Upper lobe of left lung (tissue), 6 donors: Measurements from ENCODE around the gene PDZK1IP1. TPM values are rescaled to one million over a fixed set of nuclear protein-coding genes. Genes with fewer than 3 reads are reported as not detected.

Experiments
- ATAC-seq, 2 donors: fragments of 200-7000 bp; cut with Tn5 transposase; one replicate each; pipeline ENCODE4 v1.9.1; 2022; ENCODE audit warnings: mild to moderate bottlenecking in 2 of 2, moderate library complexity in 2 of 2; ENCODE audit not compliant: low FRiP score in 2 of 2
- DNase-seq, 2 donors: peaks; one replicate each; pipeline ENCODE4 v3.0.0-alpha.2; 2019 to 2020
- H3K27ac ChIP-seq, 4 donors: fragments of 200-600 bp; sonication (generic); one replicate each; pipeline ENCODE4 v1.5.1; 2016 to 2019
- H3K27me3 ChIP-seq, 4 donors: fragments of 200-600 bp; sonication (generic); one replicate each; pipeline ENCODE4 v1.5.1; 2017 to 2019
- H3K36me3 ChIP-seq, 4 donors: fragments of 200-600 bp; sonication (generic); one replicate each; pipeline ENCODE4 v1.5.1; 2016 to 2019
- H3K4me1 ChIP-seq, 4 donors: fragments of 200-600 bp; sonication (generic); one replicate each; pipeline ENCODE4 v1.5.1; 2018 to 2019
- H3K4me3 ChIP-seq, 4 donors: fragments of 200-600 bp; sonication (generic); one replicate each; pipeline ENCODE4 v1.5.1; 2017 to 2019; ENCODE audit warnings: mild to moderate bottlenecking in 2 of 4, moderate library complexity in 1 of 4
- H3K9me3 ChIP-seq, 4 donors: fragments of 200-600 bp; sonication (generic); one replicate each; pipeline ENCODE4 v1.5.1; 2018 to 2019
- CTCF ChIP-seq, 6 experiments: fragments of 450-650 bp in 4 of 6; fragments of 200-600 bp in 2 of 6; sonication (generic) in 2 of 6; IDR thresholded peaks; one replicate each; pipeline ENCODE4 v1.5.1; 2016 to 2019; ENCODE audit warnings: antibody characterized with exemption in 6 of 6
- EP300 ChIP-seq, 4 donors: sonication (generic); formaldehyde crosslinking; IDR thresholded peaks; one replicate each; pipeline ENCODE4 v1.5.1; 2017; ENCODE audit warnings: antibody characterized with exemption in 4 of 4, control low read depth in 2 of 4
- POLR2A ChIP-seq, 4 donors: fragments of 450-650 bp; IDR thresholded peaks; one replicate each; pipeline ENCODE4 v1.5.1; 2016 to 2017; ENCODE audit warnings: antibody characterized with exemption in 4 of 4, mild to moderate bottlenecking in 2 of 4
- POLR2AphosphoS5 ChIP-seq, 2 donors: sonication (generic); formaldehyde crosslinking; IDR thresholded peaks; one replicate each; pipeline ENCODE4 v1.5.1; 2017; ENCODE audit warnings: antibody characterized with exemption in 2 of 2
- WGBS, 2 donors: methylation state at CpG; one replicate each; pipeline ENCODE4 v1.1.5; 2017 to 2018; 5-methylcytosine and 5-hydroxymethylcytosine counted together
- total RNA-seq, 6 donors: library from RNA; depleted of rRNA in 4 of 6; stranded (reverse); fragments of >200 nt in 4 of 6; gene quantifications; one replicate each; pipeline versions ENCODE4 v1.1.0 to v1.2.1, GENCODE V29; 2016 to 2021
- donor health status: DM: no; HTN: no; CAD: no; lungs with moderate emphysema.
- donor health status: DM: no; HTN: yes; CAD: no; lungs with severe emphysema.

Gene PDZK1IP1
- total RNA-seq, 6 donors from 2014 or later, result 17.8 to 57.6 (median 41.4) TPM

- Histone ChIP-seq H3K4me1 (peaks cover 32 to 56% (median 34%) of the 10 kb centered on the region in 4 donors), H3K4me3 (peak overlapping the region in 3 of 4 donors; percentile 34 to 46 (median 44)), H3K36me3 (peaks cover 0 to 12% (median 0%) of the 10 kb centered on the region in 4 donors), H3K9me3 (no peaks in the 10 kb centered on the region), H3K27me3 (peaks cover 0 to 58% (median 37%) of the 10 kb centered on the region in 4 donors), H3K27ac (peak overlapping the region; percentile 52 to 91 (median 72))
- no peak for TF ChIP-seq EP300 (IDR thresholded peaks at IDR 0.05)
- TF ChIP-seq POLR2AphosphoS5 (IDR thresholded peaks at IDR 0.05), result no peak
- TF ChIP-seq POLR2A (IDR thresholded peaks at IDR 0.05), result no peak
- no peak for TF ChIP-seq CTCF (IDR thresholded peaks at IDR 0.05)
- DNase-seq (no peak), ATAC-seq (no peak)
- WGBS, 2 donors, result 51 to 53% methylated on average over 3 to 4 of the region's 4 CpGs
These were observed 37.0 kb upstream of the PDZK1IP1 start for GRCh38 chr1:47226839-47227215.

- TF ChIP-seq EP300 (IDR thresholded peaks at IDR 0.05) (no peak), CTCF (IDR thresholded peaks at IDR 0.05) (no peak)
- 26 to 32% methylated on average over 19 of the region's 19 CpGs for WGBS, 2 donors
- H3K4me1 ChIP-seq, result peaks cover 28 to 51% (median 29%) of the 10 kb centered on the region in 4 donors
- peaks cover 0 to 52% (median 32%) of the 10 kb centered on the region in 4 donors for H3K27me3 ChIP-seq
- H3K27ac ChIP-seq, result peak overlapping the region; percentile 52 to 91 (median 72)
- no peak for DNase-seq
- peaks cover 0 to 16% (median 0%) of the 10 kb centered on the region in 4 donors for H3K36me3 ChIP-seq
- no peaks in the 10 kb centered on the region for H3K9me3 ChIP-seq
- ATAC-seq, result no peak
- peak overlapping the region in 3 of 4 donors; percentile 34 to 46 (median 44) for H3K4me3 ChIP-seq
These were observed 36.4 kb upstream of the PDZK1IP1 start for GRCh38 chr1:47226121-47226838.

- H3K36me3 ChIP-seq, result peaks cover 0 to 19% (median 0%) of the 10 kb centered on the region in 4 donors
- DNase-seq (peak in 1 of 2 donors; percentile 89), ATAC-seq (peak in 1 of 2 donors; percentile 32)
- peak overlapping the region; percentile 52 to 91 (median 72) for H3K27ac ChIP-seq
- H3K4me3 ChIP-seq, result peak overlapping the region in 3 of 4 donors; percentile 34 to 46 (median 44)
- H3K27me3 ChIP-seq, result peaks cover 0 to 45% (median 28%) of the 10 kb centered on the region in 4 donors
- H3K9me3 ChIP-seq, result no peaks in the 10 kb centered on the region
- WGBS, 2 donors, result 2% methylated on average over 11 to 23 of the region's 79 CpGs
- peaks cover 21 to 43% (median 23%) of the 10 kb centered on the region in 4 donors for H3K4me1 ChIP-seq
- TF ChIP-seq POLR2A (IDR thresholded peaks at IDR 0.05) (no peak), CTCF (IDR thresholded peaks at IDR 0.05) (peak in 1 of 6 experiments; percentile 19), POLR2AphosphoS5 (IDR thresholded peaks at IDR 0.05) (no peak), EP300 (IDR thresholded peaks at IDR 0.05) (no peak)
These were observed 35.7 kb upstream of the PDZK1IP1 start for GRCh38 chr1:47225430-47226100.

GRCh38 chr1:47224676-47225399, 35.0 kb upstream of the PDZK1IP1 start:
- H3K36me3 ChIP-seq, result peaks cover 0 to 24% (median 0%) of the 10 kb centered on the region in 4 donors
- peak overlapping the region; percentile 35 to 91 (median 68) for H3K27ac ChIP-seq
- H3K4me1 ChIP-seq, result peaks cover 20 to 38% (median 23%) of the 10 kb centered on the region in 4 donors
- H3K27me3 ChIP-seq, result peaks cover 0 to 39% (median 25%) of the 10 kb centered on the region in 4 donors
- ATAC-seq, result no peak
- peak overlapping the region in 3 of 4 donors; percentile 34 to 46 (median 44) for H3K4me3 ChIP-seq
- TF ChIP-seq EP300 (IDR thresholded peaks at IDR 0.05), result no peak
- no peak for TF ChIP-seq POLR2A (IDR thresholded peaks at IDR 0.05)
- TF ChIP-seq CTCF (IDR thresholded peaks at IDR 0.05), result no peak
- no peak for TF ChIP-seq POLR2AphosphoS5 (IDR thresholded peaks at IDR 0.05)
- H3K9me3 ChIP-seq, result no peaks in the 10 kb centered on the region
- 6 to 20% methylated on average over 9 to 28 of the region's 30 CpGs for WGBS, 2 donors
- no peak for DNase-seq
